Measurements from ENCODE around the gene SLC25A39. TPM values are rescaled to one million over a fixed set of nuclear protein-coding genes. Genes with fewer than 3 reads are reported as not detected.
A peak's percentile ranks its signal among the peaks of the same experiment; 100 is the strongest.

The SLC25A39 gene
- total RNA-seq, 6 experiments from 2014 or later: 56.3 to 111 (median 64.6) TPM

GRCh38 chr17:44358066-44358465 is 33.4 kb upstream of the SLC25A39 start:
- H3K4me3 ChIP-seq: no peak overlapping the region
- H3K27me3 ChIP-seq: no peaks in the 10 kb centered on the region
- no peak for TF ChIP-seq POLR2A (IDR thresholded peaks at IDR 0.05)
- TF ChIP-seq CTCF (IDR thresholded peaks at IDR 0.05): no peak
- WGBS (ENCODE audit: insufficient coverage, low coverage, low lambda C conversion rate, missing lambda C conversion rate): 78% methylated on average over 9 of the region's 9 CpGs
- H3K4me1 ChIP-seq: peaks cover 0 to 1% (median 0%) of the 10 kb centered on the region in 4 donors
- no peak overlapping the region for H3K27ac ChIP-seq
- no peaks in the 10 kb centered on the region for H3K36me3 ChIP-seq
- H3K9me3 ChIP-seq: no peaks in the 10 kb centered on the region
- no peak for DNase-seq
- intact Hi-C loops (cut with DNase I): loop anchor here in 1 of 2 donors (10.0 kb wide), 1 partner anchor 143 kb away; the partner anchor contains the start of gene UBTF
- no peak for ATAC-seq

- Histone ChIP-seq H3K4me3 (no peak overlapping the region), H3K9me3 (no peaks in the 10 kb centered on the region), H3K27me3 (no peaks in the 10 kb centered on the region), H3K27ac (no peak overlapping the region), H3K36me3 (peaks cover 0 to 13% (median 8%) of the 10 kb centered on the region in 4 donors), H3K4me1 (no peaks in the 10 kb centered on the region)
- 96% methylated on average over 4 of the region's 11 CpGs for WGBS (ENCODE audit: insufficient coverage, low coverage, low lambda C conversion rate, missing lambda C conversion rate)
- DNase-seq: no peak
- ATAC-seq: no peak
- no peak for TF ChIP-seq CTCF (IDR thresholded peaks at IDR 0.05)
- no peak for TF ChIP-seq POLR2A (IDR thresholded peaks at IDR 0.05)
- intact Hi-C loops (cut with DNase I): loop anchor here in 1 of 2 donors (10.0 kb wide), 1 partner anchor 141 kb away; the partner anchor contains the start of gene UBTF
Measured at GRCh38 chr17:44356241-44356640, 31.6 kb upstream of the SLC25A39 start.

DNA sequence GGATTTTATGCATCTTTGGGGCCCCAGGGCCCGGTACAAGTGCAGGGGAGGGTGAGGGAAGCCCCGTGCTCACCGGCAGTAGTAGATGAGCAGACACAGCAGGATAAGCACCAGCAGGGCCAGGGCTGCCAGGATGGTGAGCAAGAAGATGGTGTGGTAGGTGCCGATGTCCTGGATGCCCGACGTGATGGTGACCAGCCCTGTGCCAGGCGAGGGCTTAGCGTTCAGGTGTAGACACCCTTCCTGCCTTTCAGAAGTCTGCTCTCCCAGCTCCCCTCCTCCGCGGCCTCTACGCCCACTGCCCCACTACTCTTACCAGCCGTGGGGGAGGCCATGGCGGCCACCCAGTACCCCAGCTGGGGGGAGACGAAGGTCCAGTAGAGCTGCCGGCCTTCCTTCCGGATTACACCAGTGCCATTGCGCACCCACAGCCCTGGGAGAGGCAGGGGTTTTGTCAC is 31.0 kb upstream of the SLC25A39 start:
- Histone ChIP-seq H3K36me3 (peaks cover 0 to 19% (median 10%) of the 10 kb centered on the region in 4 donors), H3K9me3 (no peaks in the 10 kb centered on the region), H3K27me3 (no peaks in the 10 kb centered on the region), H3K4me1 (no peaks in the 10 kb centered on the region), H3K27ac (no peak overlapping the region), H3K4me3 (no peak overlapping the region)
- no CpG with 5 or more reads among the region's 17 CpGs for WGBS (ENCODE audit: insufficient coverage, low coverage, low lambda C conversion rate, missing lambda C conversion rate)
- TF ChIP-seq CTCF (IDR thresholded peaks at IDR 0.05): no peak
- DNase-seq (no peak), ATAC-seq (no peak)
- intact Hi-C loops (cut with DNase I): loop anchor here in 1 of 2 donors (10.0 kb wide), 1 partner anchor 141 kb away; the partner anchor contains the start of gene UBTF

GRCh38 chr17:44354582-44355561 is 30.2 kb upstream of the SLC25A39 start:
- no peak for TF ChIP-seq POLR2A (IDR thresholded peaks at IDR 0.05)
- peak in 2 of 4 donors; percentile 19 to 33 for TF ChIP-seq CTCF (IDR thresholded peaks at IDR 0.05)
- Histone ChIP-seq H3K4me3 (no peak overlapping the region), H3K36me3 (peaks cover 0 to 22% (median 10%) of the 10 kb centered on the region in 4 donors), H3K27me3 (no peaks in the 10 kb centered on the region), H3K4me1 (no peaks in the 10 kb centered on the region), H3K27ac (no peak overlapping the region), H3K9me3 (no peaks in the 10 kb centered on the region)
- DNase-seq (peak in 1 of 3 donors; percentile 53), ATAC-seq (no peak)
- intact Hi-C loops (cut with DNase I): loop anchor here in 1 of 2 donors (10.0 kb wide), 1 partner anchor 140 kb away; the partner anchor contains the start of gene UBTF
- WGBS (ENCODE audit: insufficient coverage, low coverage, low lambda C conversion rate, missing lambda C conversion rate): 27% methylated on average over 5 of the region's 77 CpGs
